Measurements from ENCODE around the gene FRMPD1.

The FRMPD1 gene

DNA sequence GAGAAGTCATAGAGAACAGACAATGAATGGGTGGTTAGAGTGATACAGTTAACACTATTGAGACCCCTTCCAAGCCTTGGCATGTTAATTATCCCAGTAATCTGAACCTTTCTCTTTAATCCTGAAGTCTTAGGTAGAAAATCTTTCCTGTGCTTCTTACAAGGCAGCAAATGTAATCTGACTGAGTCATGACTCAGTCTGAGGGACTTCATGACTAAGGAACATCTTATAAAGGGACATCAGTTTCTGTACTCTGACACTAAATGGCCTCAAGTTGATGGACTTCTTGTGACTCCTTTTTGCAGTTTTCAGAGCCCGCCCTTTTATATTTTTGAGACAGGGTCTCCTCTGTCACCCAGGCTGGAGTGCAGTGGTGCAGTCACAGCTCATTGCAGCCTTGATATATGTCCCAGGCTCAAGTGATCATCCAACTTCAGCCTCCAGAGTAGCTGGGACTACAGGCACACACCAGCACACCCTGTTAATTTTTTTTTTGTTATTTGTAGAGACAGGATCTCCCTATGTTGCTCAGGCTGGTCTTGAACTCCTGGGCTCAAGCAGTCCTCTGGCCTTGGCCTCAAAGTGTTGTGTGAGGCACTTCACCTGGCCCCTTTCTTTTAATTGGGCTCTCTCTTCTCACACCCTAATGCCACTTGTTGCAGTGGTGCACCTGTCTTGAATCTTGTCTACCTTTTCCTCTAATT lies 124.6 kb downstream of the FRMPD1 start:
- ChIA-PET CTCF (no interaction called here), POLR2A (interaction anchor here (1.6 to 1.7 kb wide), 2 partner anchors 10 to 12 kb away, joined by 7 to 9 read pairs; partner anchors contain the start of gene EXOSC3)
- Histone ChIP-seq H3K4me3 (ENCODE audit: low read depth, low read length) (no peak overlapping the region), H3K9me3 (ENCODE audit: control insufficient read depth, insufficient read depth, low read depth, low read length) (no peaks in the 10 kb centered on the region), H3K36me3 (ENCODE audit: control insufficient read depth in 2 of 2, insufficient read depth in 1 of 2, low read length in 2 of 2) (peaks cover 27 to 92% of the 10 kb centered on the region in 2 experiments), H3K27ac (ENCODE audit: extremely low read depth, low read depth, low read length) (no peak overlapping the region), H3K4me1 (ENCODE audit: control insufficient read depth, insufficient read depth, low read length) (no peaks in the 10 kb centered on the region)
- TF ChIP-seq SCRT2 (tag by site-specific recombination; IDR thresholded peaks at IDR 0.05) (peak; percentile 62), ZBTB1 (tag by site-specific recombination; IDR thresholded peaks at IDR 0.05) (no peak)

DNA sequence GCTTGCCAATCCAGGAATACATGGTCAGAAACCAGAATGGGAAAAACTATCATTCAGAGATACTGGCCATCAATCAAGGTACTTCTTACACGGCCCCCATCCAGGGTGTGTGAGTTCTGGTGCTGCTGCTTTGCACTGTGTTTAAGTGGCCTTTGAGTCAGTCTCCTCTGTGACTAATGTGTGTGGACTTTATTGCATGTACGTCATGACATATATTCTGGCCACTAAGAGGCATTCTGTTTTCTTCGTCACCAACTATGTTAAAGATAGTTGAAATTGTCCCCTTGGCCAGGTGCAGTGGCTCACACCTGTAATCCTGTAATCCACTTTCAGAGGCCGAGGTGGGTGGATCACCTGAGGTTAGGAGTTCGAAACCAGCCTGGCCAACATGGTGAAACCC lies 125.6 kb downstream of the FRMPD1 start:
- Histone ChIP-seq H3K36me3 (ENCODE audit: control insufficient read depth in 2 of 2, insufficient read depth in 1 of 2, low read length in 2 of 2) (peaks cover 32 to 93% of the 10 kb centered on the region in 2 experiments), H3K4me3 (ENCODE audit: low read depth, low read length) (no peak overlapping the region), H3K9me3 (ENCODE audit: control insufficient read depth, insufficient read depth, low read depth, low read length) (no peaks in the 10 kb centered on the region), H3K27ac (ENCODE audit: extremely low read depth, low read depth, low read length) (no peak overlapping the region), H3K4me1 (ENCODE audit: control insufficient read depth, insufficient read depth, low read length) (no peaks in the 10 kb centered on the region)
- CTCF ChIA-PET = no interaction called here
- POLR2A ChIA-PET = interaction anchor here (0.6 to 1.6 kb wide), 2 partner anchors 9 to 100 kb away, joined by 3 to 7 read pairs; partner anchors contain the start of gene EXOSC3
- TF ChIP-seq ZNF747 (tag by site-specific recombination; IDR thresholded peaks at IDR 0.05) = no peak
- TF ChIP-seq GLI2 (tag by site-specific recombination; IDR thresholded peaks at IDR 0.05; ENCODE audit: borderline replicate concordance, low read depth) = no peak
- TF ChIP-seq, protein P1, sequence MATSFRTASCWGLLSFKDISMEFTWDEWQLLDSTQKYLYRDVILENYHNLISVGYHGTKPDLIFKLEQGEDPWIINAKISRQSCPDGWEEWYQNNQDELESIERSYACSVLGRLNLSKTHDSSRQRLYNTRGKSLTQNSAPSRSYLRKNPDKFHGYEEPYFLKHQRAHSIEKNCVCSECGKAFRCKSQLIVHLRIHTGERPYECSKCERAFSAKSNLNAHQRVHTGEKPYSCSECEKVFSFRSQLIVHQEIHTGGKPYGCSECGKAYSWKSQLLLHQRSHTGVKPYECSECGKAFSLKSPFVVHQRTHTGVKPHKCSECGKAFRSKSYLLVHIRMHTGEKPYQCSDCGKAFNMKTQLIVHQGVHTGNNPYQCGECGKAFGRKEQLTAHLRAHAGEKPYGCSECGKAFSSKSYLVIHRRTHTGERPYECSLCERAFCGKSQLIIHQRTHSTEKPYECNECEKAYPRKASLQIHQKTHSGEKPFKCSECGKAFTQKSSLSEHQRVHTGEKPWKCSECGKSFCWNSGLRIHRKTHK (tag by site-specific recombination; IDR thresholded peaks at IDR 0.05) = no peak
- TF ChIP-seq, protein P2, sequence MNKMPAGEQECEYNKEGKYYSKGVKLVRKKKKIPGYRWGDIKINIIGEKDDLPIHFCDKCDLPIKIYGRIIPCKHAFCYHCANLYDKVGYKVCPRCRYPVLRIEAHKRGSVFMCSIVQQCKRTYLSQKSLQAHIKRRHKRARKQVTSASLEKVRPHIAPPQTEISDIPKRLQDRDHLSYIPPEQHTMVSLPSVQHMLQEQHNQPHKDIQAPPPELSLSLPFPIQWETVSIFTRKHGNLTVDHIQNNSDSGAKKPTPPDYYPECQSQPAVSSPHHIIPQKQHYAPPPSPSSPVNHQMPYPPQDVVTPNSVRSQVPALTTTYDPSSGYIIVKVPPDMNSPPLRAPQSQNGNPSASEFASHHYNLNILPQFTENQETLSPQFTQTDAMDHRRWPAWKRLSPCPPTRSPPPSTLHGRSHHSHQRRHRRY (tag by site-specific recombination; IDR thresholded peaks at IDR 0.05) = no peak
- TF ChIP-seq ZNF664 (tag by site-specific recombination; IDR thresholded peaks at IDR 0.05) = no peak
- TF ChIP-seq, protein P3, sequence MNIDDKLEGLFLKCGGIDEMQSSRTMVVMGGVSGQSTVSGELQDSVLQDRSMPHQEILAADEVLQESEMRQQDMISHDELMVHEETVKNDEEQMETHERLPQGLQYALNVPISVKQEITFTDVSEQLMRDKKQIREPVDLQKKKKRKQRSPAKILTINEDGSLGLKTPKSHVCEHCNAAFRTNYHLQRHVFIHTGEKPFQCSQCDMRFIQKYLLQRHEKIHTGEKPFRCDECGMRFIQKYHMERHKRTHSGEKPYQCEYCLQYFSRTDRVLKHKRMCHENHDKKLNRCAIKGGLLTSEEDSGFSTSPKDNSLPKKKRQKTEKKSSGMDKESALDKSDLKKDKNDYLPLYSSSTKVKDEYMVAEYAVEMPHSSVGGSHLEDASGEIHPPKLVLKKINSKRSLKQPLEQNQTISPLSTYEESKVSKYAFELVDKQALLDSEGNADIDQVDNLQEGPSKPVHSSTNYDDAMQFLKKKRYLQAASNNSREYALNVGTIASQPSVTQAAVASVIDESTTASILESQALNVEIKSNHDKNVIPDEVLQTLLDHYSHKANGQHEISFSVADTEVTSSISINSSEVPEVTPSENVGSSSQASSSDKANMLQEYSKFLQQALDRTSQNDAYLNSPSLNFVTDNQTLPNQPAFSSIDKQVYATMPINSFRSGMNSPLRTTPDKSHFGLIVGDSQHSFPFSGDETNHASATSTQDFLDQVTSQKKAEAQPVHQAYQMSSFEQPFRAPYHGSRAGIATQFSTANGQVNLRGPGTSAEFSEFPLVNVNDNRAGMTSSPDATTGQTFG (tag by site-specific recombination; IDR thresholded peaks at IDR 0.05; ENCODE audit: borderline replicate concordance) = no peak
- no peak for TF ChIP-seq ZNF223 (tag by site-specific recombination; IDR thresholded peaks at IDR 0.05)
- no peak for TF ChIP-seq ZNF174 (tag by site-specific recombination; IDR thresholded peaks at IDR 0.05)
- TF ChIP-seq SP2 (tag by site-specific recombination; IDR thresholded peaks at IDR 0.05) = no peak
- TF ChIP-seq ZBTB1 (tag by site-specific recombination; IDR thresholded peaks at IDR 0.05) = no peak

DNA sequence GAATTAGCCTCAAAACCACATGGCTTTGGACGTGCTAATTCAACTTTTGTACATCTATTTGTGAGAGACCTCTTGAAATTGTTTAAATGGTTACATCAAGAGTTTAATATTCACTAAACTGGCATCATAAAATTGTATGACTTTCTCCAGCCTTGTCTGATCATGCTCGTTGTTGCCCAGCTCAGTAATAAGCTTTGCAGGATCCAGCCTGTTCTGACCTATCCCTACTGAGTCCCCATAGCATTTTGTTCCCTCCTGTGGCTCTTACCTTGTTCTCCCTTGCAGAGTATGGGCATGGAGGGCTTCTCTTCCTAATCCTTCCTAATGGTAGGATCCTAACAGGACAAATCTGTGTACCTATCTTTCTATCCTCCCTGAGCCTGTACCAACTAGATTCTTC lies 127.8 kb downstream of the FRMPD1 start:
- Histone ChIP-seq H3K4me3 (ENCODE audit: low read depth, low read length) (no peak overlapping the region), H3K36me3 (ENCODE audit: control insufficient read depth in 2 of 2, insufficient read depth in 1 of 2, low read length in 2 of 2) (peaks cover 31 to 94% of the 10 kb centered on the region in 2 experiments), H3K27ac (ENCODE audit: extremely low read depth, low read depth, low read length) (no peak overlapping the region), H3K4me1 (ENCODE audit: control insufficient read depth, insufficient read depth, low read length) (no peaks in the 10 kb centered on the region), H3K9me3 (ENCODE audit: control insufficient read depth, insufficient read depth, low read depth, low read length) (no peaks in the 10 kb centered on the region)
- CTCF ChIA-PET = interaction anchor here (0.6 to 1.3 kb wide), 3 partner anchors 10 to 1387 kb away, joined by 3 to 5 read pairs (median 3); no protein-coding TSS in a partner anchor
- POLR2A ChIA-PET = interaction anchor here (0.7 kb wide), 1 partner anchor 56 kb away, joined by 4 read pairs; no protein-coding TSS in a partner anchor
- TF ChIP-seq, protein P4, sequence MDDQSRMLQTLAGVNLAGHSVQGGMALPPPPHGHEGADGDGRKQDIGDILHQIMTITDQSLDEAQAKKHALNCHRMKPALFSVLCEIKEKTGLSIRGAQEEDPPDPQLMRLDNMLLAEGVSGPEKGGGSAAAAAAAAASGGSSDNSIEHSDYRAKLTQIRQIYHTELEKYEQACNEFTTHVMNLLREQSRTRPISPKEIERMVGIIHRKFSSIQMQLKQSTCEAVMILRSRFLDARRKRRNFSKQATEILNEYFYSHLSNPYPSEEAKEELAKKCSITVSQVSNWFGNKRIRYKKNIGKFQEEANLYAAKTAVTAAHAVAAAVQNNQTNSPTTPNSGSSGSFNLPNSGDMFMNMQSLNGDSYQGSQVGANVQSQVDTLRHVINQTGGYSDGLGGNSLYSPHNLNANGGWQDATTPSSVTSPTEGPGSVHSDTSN (CRISPR knock-in tag; IDR thresholded peaks at IDR 0.05) = no peak
- TF ChIP-seq, protein P5, sequence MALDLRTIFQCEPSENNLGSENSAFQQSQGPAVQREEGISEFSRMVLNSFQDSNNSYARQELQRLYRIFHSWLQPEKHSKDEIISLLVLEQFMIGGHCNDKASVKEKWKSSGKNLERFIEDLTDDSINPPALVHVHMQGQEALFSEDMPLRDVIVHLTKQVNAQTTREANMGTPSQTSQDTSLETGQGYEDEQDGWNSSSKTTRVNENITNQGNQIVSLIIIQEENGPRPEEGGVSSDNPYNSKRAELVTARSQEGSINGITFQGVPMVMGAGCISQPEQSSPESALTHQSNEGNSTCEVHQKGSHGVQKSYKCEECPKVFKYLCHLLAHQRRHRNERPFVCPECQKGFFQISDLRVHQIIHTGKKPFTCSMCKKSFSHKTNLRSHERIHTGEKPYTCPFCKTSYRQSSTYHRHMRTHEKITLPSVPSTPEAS (tag by site-specific recombination; IDR thresholded peaks at IDR 0.05) = no peak
- TF ChIP-seq, protein P6, sequence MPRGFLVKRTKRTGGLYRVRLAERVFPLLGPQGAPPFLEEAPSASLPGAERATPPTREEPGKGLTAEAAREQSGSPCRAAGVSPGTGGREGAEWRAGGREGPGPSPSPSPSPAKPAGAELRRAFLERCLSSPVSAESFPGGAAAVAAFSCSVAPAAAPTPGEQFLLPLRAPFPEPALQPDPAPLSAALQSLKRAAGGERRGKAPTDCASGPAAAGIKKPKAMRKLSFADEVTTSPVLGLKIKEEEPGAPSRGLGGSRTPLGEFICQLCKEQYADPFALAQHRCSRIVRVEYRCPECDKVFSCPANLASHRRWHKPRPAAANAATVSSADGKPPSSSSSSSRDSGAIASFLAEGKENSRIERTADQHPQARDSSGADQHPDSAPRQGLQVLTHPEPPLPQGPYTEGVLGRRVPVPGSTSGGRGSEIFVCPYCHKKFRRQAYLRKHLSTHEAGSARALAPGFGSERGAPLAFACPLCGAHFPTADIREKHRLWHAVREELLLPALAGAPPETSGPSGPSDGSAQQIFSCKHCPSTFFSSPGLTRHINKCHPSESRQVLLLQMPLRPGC (tag by site-specific recombination; IDR thresholded peaks at IDR 0.05) = no peak
- TF ChIP-seq WT1 (tag by site-specific recombination; IDR thresholded peaks at IDR 0.05) (no peak), ZNF561 (tag by site-specific recombination; IDR thresholded peaks at IDR 0.05; ENCODE audit: borderline replicate concordance) (no peak), REPIN1 (tag by site-specific recombination; IDR thresholded peaks at IDR 0.05; ENCODE audit: low read depth) (no peak), GFI1B (tag by site-specific recombination; IDR thresholded peaks at IDR 0.05) (no peak)
- TF ChIP-seq, protein P7, sequence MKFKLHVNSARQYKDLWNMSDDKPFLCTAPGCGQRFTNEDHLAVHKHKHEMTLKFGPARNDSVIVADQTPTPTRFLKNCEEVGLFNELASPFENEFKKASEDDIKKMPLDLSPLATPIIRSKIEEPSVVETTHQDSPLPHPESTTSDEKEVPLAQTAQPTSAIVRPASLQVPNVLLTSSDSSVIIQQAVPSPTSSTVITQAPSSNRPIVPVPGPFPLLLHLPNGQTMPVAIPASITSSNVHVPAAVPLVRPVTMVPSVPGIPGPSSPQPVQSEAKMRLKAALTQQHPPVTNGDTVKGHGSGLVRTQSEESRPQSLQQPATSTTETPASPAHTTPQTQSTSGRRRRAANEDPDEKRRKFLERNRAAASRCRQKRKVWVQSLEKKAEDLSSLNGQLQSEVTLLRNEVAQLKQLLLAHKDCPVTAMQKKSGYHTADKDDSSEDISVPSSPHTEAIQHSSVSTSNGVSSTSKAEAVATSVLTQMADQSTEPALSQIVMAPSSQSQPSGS (tag by site-specific recombination; IDR thresholded peaks at IDR 0.05; ENCODE audit: low read depth) = no peak

All from HEK293 (cell line).